ENCODE results near the gene NKX1-1. TPM values are rescaled to one million over a fixed set of nuclear protein-coding genes. Genes with fewer than 3 reads are reported as not detected.

The NKX1-1 gene
- total RNA-seq, 1 donor from 2014 or later = not detected

GRCh38 chr4:1354983-1355275, 51.3 kb downstream of the NKX1-1 start:
- no peak overlapping the region for H3K27ac Mint-ChIP-seq (ENCODE audit: unreplicated experiment)
- no peaks in the 10 kb centered on the region for H3K9me3 Mint-ChIP-seq (ENCODE audit: unreplicated experiment)
- no peaks in the 10 kb centered on the region for H3K27me3 Mint-ChIP-seq (ENCODE audit: unreplicated experiment)
- DNase-seq (ENCODE audit: extremely low spot score, unreplicated experiment) = no peak
- no peak overlapping the region for H3K4me3 Mint-ChIP-seq (ENCODE audit: unreplicated experiment)
- TF ChIP-seq CTCF (IDR thresholded peaks at IDR 0.05) = no peak
- peaks cover 11% of the 10 kb centered on the region for H3K36me3 Mint-ChIP-seq (ENCODE audit: unreplicated experiment)
- peaks cover 6% of the 10 kb centered on the region for H3K4me1 Mint-ChIP-seq (ENCODE audit: unreplicated experiment)

- no peak for DNase-seq (ENCODE audit: extremely low spot score, unreplicated experiment)
- Mint-ChIP-seq H3K36me3 (ENCODE audit: unreplicated experiment) (peaks cover 9% of the 10 kb centered on the region), H3K27me3 (ENCODE audit: unreplicated experiment) (no peaks in the 10 kb centered on the region), H3K9me3 (ENCODE audit: unreplicated experiment) (no peaks in the 10 kb centered on the region), H3K4me1 (ENCODE audit: unreplicated experiment) (peaks cover 9% of the 10 kb centered on the region), H3K27ac (ENCODE audit: unreplicated experiment) (no peak overlapping the region), H3K4me3 (ENCODE audit: unreplicated experiment) (no peak overlapping the region)
- no peak for TF ChIP-seq CTCF (IDR thresholded peaks at IDR 0.05)
These were observed 51.9 kb downstream of the NKX1-1 start for GRCh38 chr4:1354136-1354982.

- Mint-ChIP-seq H3K4me3 (ENCODE audit: unreplicated experiment) (no peak overlapping the region), H3K27me3 (ENCODE audit: unreplicated experiment) (no peaks in the 10 kb centered on the region), H3K9me3 (ENCODE audit: unreplicated experiment) (no peaks in the 10 kb centered on the region), H3K4me1 (ENCODE audit: unreplicated experiment) (peaks cover 17% of the 10 kb centered on the region), H3K27ac (ENCODE audit: unreplicated experiment) (no peak overlapping the region), H3K36me3 (ENCODE audit: unreplicated experiment) (peaks cover 3% of the 10 kb centered on the region)
- DNase-seq (ENCODE audit: extremely low spot score, unreplicated experiment) = no peak
- TF ChIP-seq CTCF (IDR thresholded peaks at IDR 0.05) = no peak
These were observed 52.8 kb downstream of the NKX1-1 start for GRCh38 chr4:1353186-1354055.

Other genes with a start within 250 kb of the NKX1-1 start
- gene SPON2, start 233.9 kb downstream of the NKX1-1 start, total RNA-seq = 149 and 168 TPM in 2 replicates
- 172 and 176 TPM in 2 replicates for gene CTBP1, start 157.3 kb downstream of the NKX1-1 start, total RNA-seq
- gene MAEA, start 116.6 kb downstream of the NKX1-1 start, total RNA-seq = 62.5 and 62.9 TPM in 2 replicates
- 25.3 and 26.7 TPM in 2 replicates for gene UVSSA, start 59.2 kb downstream of the NKX1-1 start, total RNA-seq